Lower lobe of right lung (tissue), 2 donors: ENCODE measurements around the gene BICD1. TPM values are rescaled to one million over a fixed set of nuclear protein-coding genes. Genes with fewer than 3 reads are reported as not detected.

ENCODE experiments used
- ATAC-seq, 2 donors: fragments of 200-7000 bp; cut with Tn5 transposase; one replicate each; pipeline ENCODE4 v1.9.1; 2020 to 2022; ENCODE audit warnings: mild to moderate bottlenecking in 2 of 2, moderate library complexity in 2 of 2
- DNase-seq: peaks from one replicate; pipeline ENCODE4 v3.0.0-alpha.2; 2020
- H3K27ac ChIP-seq: fragments of 200-600 bp; one replicate; pipeline ENCODE4 v1.8.0; 2022
- H3K27me3 ChIP-seq: fragments of 200-600 bp; one replicate; pipeline ENCODE4 v1.8.0; 2022; ENCODE audit warnings: low read depth
- H3K36me3 ChIP-seq: fragments of 200-600 bp; one replicate; pipeline ENCODE4 v1.8.0; 2022; ENCODE audit warnings: mild to moderate bottlenecking
- H3K4me1 ChIP-seq: fragments of 200-600 bp; one replicate; pipeline ENCODE4 v1.8.0; 2022
- H3K4me3 ChIP-seq: fragments of 200-600 bp; one replicate; pipeline ENCODE4 v1.8.0; 2022; ENCODE audit warnings: mild to moderate bottlenecking
- H3K9me3 ChIP-seq: fragments of 200-600 bp; one replicate; pipeline ENCODE4 v1.8.0; 2022
- intact Hi-C: fragments of 100-400 bp; cut with DNase I; formaldehyde crosslinking; loops from one replicate; pipeline ENCODE4 v1.11.0; 2022
- total RNA-seq: library from RNA; stranded (reverse); fragmentation: NEBNext Ultra II Directional; extraction: Animal tissue kit (Norgen Biotek cat#: 25700); gene quantifications from one replicate; pipeline ENCODE4 v1.2.1, GENCODE V29; 2021
- TF ChIP-seq, protein P1 (sequence below): fragments of 200-600 bp; IDR thresholded peaks from one replicate; pipeline ENCODE4 v1.8.0; 2022; ENCODE audit warnings: antibody characterized with exemption, mild to moderate bottlenecking
- donor health status: DM: no; HTN: yes; CAD: no; lungs with severe emphysema.

BICD1 gene
- total RNA-seq, 1 donor from 2014 or later: 11.0 TPM

DNA sequence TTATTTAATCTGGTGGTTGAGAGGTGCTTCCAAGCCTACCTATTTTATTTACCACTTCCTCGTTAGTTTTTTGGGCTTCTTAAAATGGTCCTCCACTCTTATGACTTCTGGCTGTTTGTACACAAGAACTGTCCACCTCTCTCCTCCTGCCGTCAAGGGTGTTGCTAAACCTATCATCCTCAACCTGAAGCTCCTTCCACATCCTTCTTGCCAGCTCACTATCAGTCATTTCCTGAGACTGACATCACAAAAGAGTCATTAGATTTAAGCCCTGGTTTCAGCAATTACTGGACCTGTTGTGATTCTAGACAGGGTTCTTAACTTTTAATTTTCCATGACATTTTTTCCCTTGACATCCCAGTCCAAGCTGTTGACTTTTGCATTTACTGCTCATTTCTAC lies 91.9 kb downstream of the BICD1 start:
- intact Hi-C loops: no loop called here
- Histone ChIP-seq H3K27ac (no peak overlapping the region), H3K27me3 (no peaks in the 10 kb centered on the region), H3K9me3 (no peaks in the 10 kb centered on the region), H3K4me1 (no peaks in the 10 kb centered on the region), H3K36me3 (no peaks in the 10 kb centered on the region), H3K4me3 (no peak overlapping the region)
- DNase-seq: no peak
- ATAC-seq: no peak
- TF ChIP-seq, protein P1, sequence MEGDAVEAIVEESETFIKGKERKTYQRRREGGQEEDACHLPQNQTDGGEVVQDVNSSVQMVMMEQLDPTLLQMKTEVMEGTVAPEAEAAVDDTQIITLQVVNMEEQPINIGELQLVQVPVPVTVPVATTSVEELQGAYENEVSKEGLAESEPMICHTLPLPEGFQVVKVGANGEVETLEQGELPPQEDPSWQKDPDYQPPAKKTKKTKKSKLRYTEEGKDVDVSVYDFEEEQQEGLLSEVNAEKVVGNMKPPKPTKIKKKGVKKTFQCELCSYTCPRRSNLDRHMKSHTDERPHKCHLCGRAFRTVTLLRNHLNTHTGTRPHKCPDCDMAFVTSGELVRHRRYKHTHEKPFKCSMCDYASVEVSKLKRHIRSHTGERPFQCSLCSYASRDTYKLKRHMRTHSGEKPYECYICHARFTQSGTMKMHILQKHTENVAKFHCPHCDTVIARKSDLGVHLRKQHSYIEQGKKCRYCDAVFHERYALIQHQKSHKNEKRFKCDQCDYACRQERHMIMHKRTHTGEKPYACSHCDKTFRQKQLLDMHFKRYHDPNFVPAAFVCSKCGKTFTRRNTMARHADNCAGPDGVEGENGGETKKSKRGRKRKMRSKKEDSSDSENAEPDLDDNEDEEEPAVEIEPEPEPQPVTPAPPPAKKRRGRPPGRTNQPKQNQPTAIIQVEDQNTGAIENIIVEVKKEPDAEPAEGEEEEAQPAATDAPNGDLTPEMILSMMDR: no peak

DNA sequence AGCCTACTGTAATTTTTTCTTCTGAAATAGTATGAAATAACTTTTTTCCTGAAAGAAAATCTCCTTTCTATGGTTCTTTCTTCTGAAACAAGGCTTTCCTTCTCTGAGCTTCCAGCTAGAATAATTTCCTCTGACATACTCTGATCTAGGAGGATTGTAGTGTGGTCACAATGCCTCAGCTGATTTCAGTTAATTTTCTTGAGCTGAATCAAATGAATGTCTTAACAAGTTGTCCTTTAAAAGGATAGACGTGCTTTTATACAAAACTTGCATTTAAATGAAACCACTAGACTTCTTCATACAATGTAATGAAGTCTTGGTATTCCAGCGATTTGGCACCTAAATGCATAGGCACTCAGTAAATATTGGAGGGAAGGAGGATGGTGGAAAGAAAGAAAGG lies 94.4 kb downstream of the BICD1 start:
- no peaks in the 10 kb centered on the region for H3K4me1 ChIP-seq
- H3K27me3 ChIP-seq: no peaks in the 10 kb centered on the region
- no peaks in the 10 kb centered on the region for H3K36me3 ChIP-seq
- intact Hi-C loops: no loop called here
- no peaks in the 10 kb centered on the region for H3K9me3 ChIP-seq
- ATAC-seq (no peak), DNase-seq (no peak)
- TF ChIP-seq, protein P1: no peak
- no peak overlapping the region for H3K27ac ChIP-seq
- H3K4me3 ChIP-seq: no peak overlapping the region

DNA sequence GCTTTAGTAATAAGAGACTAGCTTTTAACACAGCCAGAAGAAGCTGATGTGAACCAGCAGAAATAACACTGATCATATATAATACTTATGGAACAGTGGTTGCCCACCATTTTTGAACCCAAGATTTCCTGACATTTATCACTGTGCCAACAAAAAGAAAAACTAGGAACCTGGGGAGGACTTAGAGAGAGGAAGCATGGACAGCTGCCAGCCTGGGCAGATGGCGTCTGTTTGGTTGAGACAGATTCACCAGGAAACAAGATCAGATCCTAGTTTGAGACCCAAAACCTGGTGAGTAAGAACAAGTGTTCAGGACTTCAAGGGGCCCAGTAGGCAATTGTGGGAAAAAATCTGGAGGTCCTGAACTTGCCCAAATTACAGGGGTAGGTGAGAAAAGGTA lies 95.3 kb downstream of the BICD1 start:
- TF ChIP-seq, protein P1: no peak

DNA sequence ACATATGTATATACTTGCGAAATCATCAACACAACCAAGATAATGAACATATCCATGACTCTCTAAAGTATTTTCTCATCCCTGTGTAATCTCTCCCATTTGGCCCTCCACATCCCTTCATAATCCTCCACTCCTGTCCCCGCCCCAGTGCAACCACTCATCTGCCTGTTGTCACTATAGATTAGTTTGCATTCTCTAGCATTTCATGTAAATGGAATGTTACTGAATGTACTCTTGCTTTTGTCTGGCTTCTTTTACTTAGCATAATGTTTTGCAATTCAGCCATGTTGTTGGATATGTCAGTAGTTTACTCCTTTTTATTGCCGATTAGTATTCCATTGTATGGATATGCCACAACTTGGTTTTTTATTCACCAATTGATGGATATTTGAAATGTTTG lies 99.1 kb downstream of the BICD1 start:
- no peaks in the 10 kb centered on the region for H3K36me3 ChIP-seq
- DNase-seq (no peak), ATAC-seq (no peak)
- no peaks in the 10 kb centered on the region for H3K9me3 ChIP-seq
- H3K27me3 ChIP-seq: no peaks in the 10 kb centered on the region
- no peak overlapping the region for H3K4me3 ChIP-seq
- H3K4me1 ChIP-seq: no peaks in the 10 kb centered on the region
- intact Hi-C loops: no loop called here
- H3K27ac ChIP-seq: no peak overlapping the region
- TF ChIP-seq, protein P1: no peak

More for the DNA sequence above, 95.3 kb downstream of the BICD1 start:
- no peaks in the 10 kb centered on the region for H3K9me3 ChIP-seq
- DNase-seq (no peak), ATAC-seq (no peak)
- no peak overlapping the region for H3K27ac ChIP-seq
- H3K27me3 ChIP-seq: no peaks in the 10 kb centered on the region
- no peak overlapping the region for H3K4me3 ChIP-seq
- intact Hi-C loops: no loop called here
- H3K36me3 ChIP-seq: no peaks in the 10 kb centered on the region
- H3K4me1 ChIP-seq: no peaks in the 10 kb centered on the region

DNA sequence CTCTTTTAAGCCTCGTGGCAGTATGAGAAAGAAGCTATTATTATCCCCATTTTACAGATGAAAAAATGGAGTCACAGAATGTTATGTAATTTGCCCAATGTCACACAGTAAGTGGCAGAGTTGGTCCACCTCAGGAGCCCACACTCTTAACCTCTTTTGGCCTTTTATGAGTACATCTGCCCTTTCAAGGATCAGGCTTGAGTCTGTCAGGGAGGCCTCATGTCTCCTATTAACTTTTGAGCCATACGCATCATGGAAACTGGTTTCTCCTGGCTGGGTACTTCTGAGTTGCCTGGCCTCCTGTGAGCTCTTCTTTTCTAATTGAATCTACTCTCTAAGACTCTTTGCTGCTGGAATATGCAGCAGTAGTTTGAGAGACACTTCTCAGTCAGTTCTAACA lies 101.7 kb downstream of the BICD1 start:
- TF ChIP-seq, protein P1: no peak
- ATAC-seq: no peak
- DNase-seq: no peak
- Histone ChIP-seq H3K27ac (no peak overlapping the region), H3K36me3 (no peaks in the 10 kb centered on the region), H3K4me1 (no peaks in the 10 kb centered on the region), H3K27me3 (no peaks in the 10 kb centered on the region), H3K9me3 (no peaks in the 10 kb centered on the region), H3K4me3 (no peak overlapping the region)
- intact Hi-C loops: no loop called here
